ENCODE measurements around the gene GRK4.
"Not testable (repeated sequence)": the region's sequence is repeated elsewhere in the genome, so short reads cannot be mapped to it uniquely, and the experiment has no call there.

- TF ChIP-seq, protein P1, sequence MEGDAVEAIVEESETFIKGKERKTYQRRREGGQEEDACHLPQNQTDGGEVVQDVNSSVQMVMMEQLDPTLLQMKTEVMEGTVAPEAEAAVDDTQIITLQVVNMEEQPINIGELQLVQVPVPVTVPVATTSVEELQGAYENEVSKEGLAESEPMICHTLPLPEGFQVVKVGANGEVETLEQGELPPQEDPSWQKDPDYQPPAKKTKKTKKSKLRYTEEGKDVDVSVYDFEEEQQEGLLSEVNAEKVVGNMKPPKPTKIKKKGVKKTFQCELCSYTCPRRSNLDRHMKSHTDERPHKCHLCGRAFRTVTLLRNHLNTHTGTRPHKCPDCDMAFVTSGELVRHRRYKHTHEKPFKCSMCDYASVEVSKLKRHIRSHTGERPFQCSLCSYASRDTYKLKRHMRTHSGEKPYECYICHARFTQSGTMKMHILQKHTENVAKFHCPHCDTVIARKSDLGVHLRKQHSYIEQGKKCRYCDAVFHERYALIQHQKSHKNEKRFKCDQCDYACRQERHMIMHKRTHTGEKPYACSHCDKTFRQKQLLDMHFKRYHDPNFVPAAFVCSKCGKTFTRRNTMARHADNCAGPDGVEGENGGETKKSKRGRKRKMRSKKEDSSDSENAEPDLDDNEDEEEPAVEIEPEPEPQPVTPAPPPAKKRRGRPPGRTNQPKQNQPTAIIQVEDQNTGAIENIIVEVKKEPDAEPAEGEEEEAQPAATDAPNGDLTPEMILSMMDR (IDR thresholded peaks at IDR 0.05), result not testable (repeated sequence)
- TF ChIP-seq YY1 (IDR thresholded peaks at IDR 0.05; ENCODE audit: low read depth); EP300 (IDR thresholded peaks at IDR 0.05; ENCODE audit: borderline replicate concordance in 1 of 2, low read depth in 1 of 2, low read length in 1 of 2); GABPA (IDR thresholded peaks at IDR 0.05; ENCODE audit: low read depth); ELF1 (IDR thresholded peaks at IDR 0.05); RAD21 (IDR thresholded peaks at IDR 0.05; ENCODE audit: low read length); POLR2AphosphoS5 (IDR thresholded peaks at IDR 0.05; ENCODE audit: low read depth, low read length): not testable (repeated sequence)
- TF ChIP-seq, protein P2, sequence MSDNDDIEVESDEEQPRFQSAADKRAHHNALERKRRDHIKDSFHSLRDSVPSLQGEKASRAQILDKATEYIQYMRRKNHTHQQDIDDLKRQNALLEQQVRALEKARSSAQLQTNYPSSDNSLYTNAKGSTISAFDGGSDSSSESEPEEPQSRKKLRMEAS (IDR thresholded peaks at IDR 0.05; ENCODE audit: low read depth), result not testable (repeated sequence)
These were observed 44.7 kb upstream of the GRK4 start for GRCh38 chr4:2918714-2919113.
